ENCODE measurements around the gene DLX3.

The DLX3 gene

GRCh38 chr17:49992191-49992932 is 2.7 kb downstream of the DLX3 start:
- DNase-seq (ENCODE audit: low spot score), result no peak

GRCh38 chr17:49991409-49991808 is 3.6 kb downstream of the DLX3 start:
- DNase-seq (ENCODE audit: low spot score), result no peak

GRCh38 chr17:49990921-49991320 is 4.1 kb downstream of the DLX3 start:
- no peak for DNase-seq (ENCODE audit: low spot score)

- no peak for DNase-seq (ENCODE audit: low spot score)
These were observed 4.7 kb downstream of the DLX3 start for GRCh38 chr17:49990331-49990730.

- no peak for DNase-seq (ENCODE audit: low spot score)
These were observed 5.5 kb downstream of the DLX3 start for GRCh38 chr17:49989518-49989880.

- DNase-seq (ENCODE audit: low spot score), result no peak
These were observed 7.2 kb downstream of the DLX3 start for GRCh38 chr17:49987681-49988441.

- no peak for DNase-seq (ENCODE audit: low spot score)
These were observed 7.8 kb downstream of the DLX3 start for GRCh38 chr17:49987290-49987585.

GRCh38 chr17:49986396-49987289 is 8.4 kb downstream of the DLX3 start:
- DNase-seq (ENCODE audit: low spot score), result no peak

GRCh38 chr17:49985310-49985990 is 9.6 kb downstream of the DLX3 start:
- no peak for DNase-seq (ENCODE audit: low spot score)

GRCh38 chr17:49984776-49985175 is 10.2 kb downstream of the DLX3 start:
- no peak for DNase-seq (ENCODE audit: low spot score)

- DNase-seq (ENCODE audit: low spot score), result no peak
These were observed 10.7 kb downstream of the DLX3 start for GRCh38 chr17:49984283-49984682.

GRCh38 chr17:49980703-49981197 is 14.3 kb downstream of the DLX3 start:
- no peak for DNase-seq (ENCODE audit: low spot score)

GRCh38 chr17:49979748-49980479 is 15.1 kb downstream of the DLX3 start:
- no peak for DNase-seq (ENCODE audit: low spot score)

GRCh38 chr17:49978501-49978900 is 16.5 kb downstream of the DLX3 start:
- no peak for DNase-seq (ENCODE audit: low spot score)

- no peak for DNase-seq (ENCODE audit: low spot score)
These were observed 17.3 kb downstream of the DLX3 start for GRCh38 chr17:49977463-49978389.

GRCh38 chr17:49976828-49977202 is 18.2 kb downstream of the DLX3 start:
- no peak for DNase-seq (ENCODE audit: low spot score)

- DNase-seq (ENCODE audit: low spot score), result no peak
These were observed 18.7 kb downstream of the DLX3 start for GRCh38 chr17:49976163-49976827.

GRCh38 chr17:49975531-49975930 is 19.5 kb downstream of the DLX3 start:
- no peak for DNase-seq (ENCODE audit: low spot score)

- no peak for DNase-seq (ENCODE audit: low spot score)
These were observed 21.8 kb downstream of the DLX3 start for GRCh38 chr17:49973271-49973615.

Data from hematopoietic multipotent progenitor cell treated with erythropoietin and hydrocortisone succinate and interleukin-3 and kit ligand, for 17 days (in vitro differentiated cells).